Activated effector memory CD4-positive, alpha-beta T cell treated with Interleukin-2 at 50 U/mL for 16 hours (primary cell): Measurements from ENCODE around the gene COL5A1.
"Not testable (repeated sequence)": the region's sequence is repeated elsewhere in the genome, so short reads cannot be mapped to it uniquely, and the experiment has no call there.

Experiments used
- DNase-seq: peaks from one replicate; pipeline ENCODE4 v3.0.0-alpha.2; 2020

COL5A1 gene

GRCh38 chr9:134658378-134658955 lies 16.9 kb downstream of the COL5A1 start:
- DNase-seq: no peak

GRCh38 chr9:134659688-134660131 lies 18.1 kb downstream of the COL5A1 start:
- DNase-seq: no peak

GRCh38 chr9:134660407-134660806 lies 18.8 kb downstream of the COL5A1 start:
- no peak for DNase-seq

GRCh38 chr9:134661299-134661698 lies 19.7 kb downstream of the COL5A1 start:
- DNase-seq: no peak

GRCh38 chr9:134661791-134662142 lies 20.2 kb downstream of the COL5A1 start:
- DNase-seq: no peak

GRCh38 chr9:134662143-134662876 lies 20.7 kb downstream of the COL5A1 start:
- DNase-seq: no peak

- no peak for DNase-seq
These were observed 21.5 kb downstream of the COL5A1 start for GRCh38 chr9:134663084-134663483.

GRCh38 chr9:134663753-134664415 lies 22.3 kb downstream of the COL5A1 start:
- DNase-seq: no peak

GRCh38 chr9:134664446-134664845 lies 22.8 kb downstream of the COL5A1 start:
- DNase-seq: no peak

GRCh38 chr9:134666208-134666607 lies 24.6 kb downstream of the COL5A1 start:
- DNase-seq: no peak

- no peak for DNase-seq
These were observed 25.2 kb downstream of the COL5A1 start for GRCh38 chr9:134666831-134667230.

GRCh38 chr9:134668977-134669376 lies 27.4 kb downstream of the COL5A1 start:
- not testable (repeated sequence) for DNase-seq

- no peak for DNase-seq
These were observed 27.9 kb downstream of the COL5A1 start for GRCh38 chr9:134669399-134669955.

- DNase-seq: no peak
These were observed 28.5 kb downstream of the COL5A1 start for GRCh38 chr9:134670042-134670525.

- DNase-seq: no peak
These were observed 29.3 kb downstream of the COL5A1 start for GRCh38 chr9:134670851-134671281.

- DNase-seq: no peak
These were observed 29.9 kb downstream of the COL5A1 start for GRCh38 chr9:134671341-134672113.

GRCh38 chr9:134676361-134676760 lies 34.8 kb downstream of the COL5A1 start:
- DNase-seq: no peak

- no peak for DNase-seq
These were observed 35.3 kb downstream of the COL5A1 start for GRCh38 chr9:134676886-134677285.

GRCh38 chr9:134677743-134678142 lies 36.1 kb downstream of the COL5A1 start:
- DNase-seq: no peak

- DNase-seq: no peak
These were observed 36.6 kb downstream of the COL5A1 start for GRCh38 chr9:134678206-134678605.

- DNase-seq: no peak
These were observed 37.3 kb downstream of the COL5A1 start for GRCh38 chr9:134678666-134679443.
